ENCODE measurements around the gene INHBB. TPM values are rescaled to one million over a fixed set of nuclear protein-coding genes. Genes with fewer than 3 reads are reported as not detected.

Gene INHBB
- total RNA-seq, 2 experiments from 2014 or later = not detected

GRCh38 chr2:120396861-120397811, 51.2 kb downstream of the INHBB start:
- DNase-seq = peak in 1 of 14 experiments; percentile 21
- POLR2A ChIA-PET = no interaction called here
- no peaks in the 10 kb centered on the region for H3K9me3 Mint-ChIP-seq

GRCh38 chr2:120398051-120398995, 52.4 kb downstream of the INHBB start:
- Histone ChIP-seq H3K27ac (ENCODE audit: low read depth in 1 of 2, low read length in 2 of 2) (no peak overlapping the region), H3K27me3 (ENCODE audit: control insufficient read depth in 1 of 2, insufficient read depth in 2 of 2, low read length in 2 of 2) (peaks cover 3% of the 10 kb centered on the region in 2 experiments), H3K36me3 (ENCODE audit: insufficient read depth, low read length) (no peaks in the 10 kb centered on the region), H3K4me3 (ENCODE audit: low read length) (no peak overlapping the region), H3K4me1 (ENCODE audit: insufficient read depth, low read length) (no peaks in the 10 kb centered on the region), H3K9me3 (ENCODE audit: control insufficient read depth in 1 of 2, insufficient read depth in 1 of 2, low read length in 2 of 2) (no peaks in the 10 kb centered on the region)
- Mint-ChIP-seq H3K4me3 (no peak overlapping the region), H3K4me1 (ENCODE audit: low read depth) (no peaks in the 10 kb centered on the region), H3K9me3 (no peaks in the 10 kb centered on the region), H3K36me3 (ENCODE audit: low read depth) (no peaks in the 10 kb centered on the region), H3K27ac (no peak overlapping the region), H3K27me3 (peaks cover 30% of the 10 kb centered on the region)
- peak in 1 of 14 experiments; percentile 28 for DNase-seq
- no peak for ATAC-seq (ENCODE audit: poor library complexity)
- intact Hi-C loops (cut with DNase I, micrococcal nuclease) = no loop called here
- CTCF ChIA-PET = no interaction called here
- POLR2A ChIA-PET = no interaction called here
- no peak for TF ChIP-seq CTCF (IDR thresholded peaks at IDR 0.05)

More at GRCh38 chr2:120396861-120397811, 51.2 kb downstream of the INHBB start:
- Mint-ChIP-seq H3K27ac (no peak overlapping the region), H3K4me3 (no peak overlapping the region), H3K27me3 (peaks cover 30% of the 10 kb centered on the region), H3K36me3 (ENCODE audit: low read depth) (no peaks in the 10 kb centered on the region), H3K4me1 (ENCODE audit: low read depth) (no peaks in the 10 kb centered on the region)
- no peaks in the 10 kb centered on the region for H3K4me1 ChIP-seq (ENCODE audit: insufficient read depth, low read length)
- intact Hi-C loops (cut with DNase I, micrococcal nuclease) = no loop called here
- H3K36me3 ChIP-seq (ENCODE audit: insufficient read depth, low read length) = no peaks in the 10 kb centered on the region
- no peak for ATAC-seq (ENCODE audit: poor library complexity)
- peaks cover 0 to 2% of the 10 kb centered on the region in 2 experiments for H3K9me3 ChIP-seq (ENCODE audit: control insufficient read depth in 1 of 2, insufficient read depth in 1 of 2, low read length in 2 of 2)
- TF ChIP-seq CTCF (IDR thresholded peaks at IDR 0.05) = no peak
- CTCF ChIA-PET = no interaction called here
- H3K4me3 ChIP-seq (ENCODE audit: low read length) = no peak overlapping the region
- H3K27ac ChIP-seq (ENCODE audit: low read depth in 1 of 2, low read length in 2 of 2) = no peak overlapping the region
- peaks cover 3% of the 10 kb centered on the region in 2 experiments for H3K27me3 ChIP-seq (ENCODE audit: control insufficient read depth in 1 of 2, insufficient read depth in 2 of 2, low read length in 2 of 2)

GRCh38 chr2:120398996-120399888, 53.3 kb downstream of the INHBB start:
- intact Hi-C loops (cut with DNase I, micrococcal nuclease) = no loop called here
- Histone ChIP-seq H3K27ac (ENCODE audit: low read depth in 1 of 2, low read length in 2 of 2) (no peak overlapping the region), H3K36me3 (ENCODE audit: insufficient read depth, low read length) (no peaks in the 10 kb centered on the region), H3K4me3 (ENCODE audit: low read length) (no peak overlapping the region), H3K27me3 (ENCODE audit: control insufficient read depth in 1 of 2, insufficient read depth in 2 of 2, low read length in 2 of 2) (peaks cover 3 to 6% of the 10 kb centered on the region in 2 experiments), H3K9me3 (ENCODE audit: control insufficient read depth in 1 of 2, insufficient read depth in 1 of 2, low read length in 2 of 2) (no peaks in the 10 kb centered on the region), H3K4me1 (ENCODE audit: insufficient read depth, low read length) (no peaks in the 10 kb centered on the region)
- ATAC-seq (ENCODE audit: poor library complexity) (no peak), DNase-seq (peak in 1 of 14 experiments; percentile 34)
- no peak overlapping the region for H3K27ac Mint-ChIP-seq
- H3K9me3 Mint-ChIP-seq = no peaks in the 10 kb centered on the region
- POLR2A ChIA-PET = no interaction called here
- TF ChIP-seq CTCF (IDR thresholded peaks at IDR 0.05) = no peak
- CTCF ChIA-PET = no interaction called here
- no peaks in the 10 kb centered on the region for H3K4me1 Mint-ChIP-seq (ENCODE audit: low read depth)
- H3K4me3 Mint-ChIP-seq = no peak overlapping the region
- no peaks in the 10 kb centered on the region for H3K36me3 Mint-ChIP-seq (ENCODE audit: low read depth)
- peaks cover 26% of the 10 kb centered on the region for H3K27me3 Mint-ChIP-seq
